Vagina (tissue), 2 donors: ENCODE results near the gene EML1. TPM values are rescaled to one million over a fixed set of nuclear protein-coding genes. Genes with fewer than 3 reads are reported as not detected.

Experiments
- DNase-seq, 2 donors: peaks; one replicate each; pipeline ENCODE4 v3.0.0-alpha.2; 2017; ENCODE audit errors: extremely low spot score in 2 of 2
- H3K27ac ChIP-seq: fragments of 200-600 bp; sonication (generic); one replicate; pipeline ENCODE4 v1.5.1; 2019
- H3K27me3 ChIP-seq: fragments of 200-600 bp; sonication (generic); one replicate; pipeline ENCODE4 v1.5.1; 2019
- H3K36me3 ChIP-seq, 2 donors: fragments of 200-600 bp; sonication (generic); one replicate each; pipeline ENCODE4 v1.5.1; 2017 to 2019
- H3K4me1 ChIP-seq: fragments of 200-600 bp; sonication (generic); one replicate; pipeline ENCODE4 v1.5.1; 2019
- H3K4me3 ChIP-seq, 2 donors: fragments of 200-600 bp; sonication (generic); 1 replicate in 1 of 2; 2 replicates in 1 of 2; pipeline ENCODE4 v1.5.1; 2016 to 2019
- H3K9me3 ChIP-seq: fragments of 200-600 bp; sonication (generic); one replicate; pipeline ENCODE4 v1.5.1; 2019
- CTCF ChIP-seq, 3 experiments: fragments of 450-650 bp in 2 of 3; fragments of 200-600 bp in 1 of 3; sonication (generic) in 1 of 3; IDR thresholded peaks; one replicate each; pipeline ENCODE4 v1.5.1; 2017 to 2019; ENCODE audit warnings: antibody characterized with exemption in 3 of 3, mild to moderate bottlenecking in 2 of 3, moderate library complexity in 2 of 3
- POLR2A ChIP-seq, 2 donors: fragments of 450-650 bp; IDR thresholded peaks; one replicate each; pipeline ENCODE4 v1.6.1; 2017; ENCODE audit warnings: antibody characterized with exemption in 2 of 2, mild to moderate bottlenecking in 2 of 2, moderate library complexity in 2 of 2
- POLR2AphosphoS5 ChIP-seq, 2 donors: sonication (generic); formaldehyde crosslinking; IDR thresholded peaks; one replicate each; pipeline ENCODE4 v1.9.0; 2017; ENCODE audit warnings: antibody characterized with exemption in 2 of 2, mild to moderate bottlenecking in 2 of 2, low read depth in 1 of 2; ENCODE audit not compliant: insufficient read depth in 1 of 2
- intact Hi-C: fragments of 100-400 bp; cut with DNase I; formaldehyde crosslinking; loops from one replicate; pipeline ENCODE4 v1.15.1; 2023
- total RNA-seq: library from RNA; depleted of rRNA; stranded (reverse); fragments of >200 nt; gene quantifications from one replicate; pipeline ENCODE4 v1.2.3, GENCODE V29; 2016

The EML1 gene
- total RNA-seq, 1 donor from 2014 or later: 32.7 TPM

GRCh38 chr14:99976021-99976420 is 182.8 kb downstream of the EML1 start:
- H3K9me3 ChIP-seq: no peaks in the 10 kb centered on the region
- DNase-seq: no peak
- no peak overlapping the region for H3K27ac ChIP-seq
- TF ChIP-seq CTCF (IDR thresholded peaks at IDR 0.05) (no peak), POLR2A (IDR thresholded peaks at IDR 0.05) (no peak), POLR2AphosphoS5 (IDR thresholded peaks at IDR 0.05; ENCODE audit: insufficient read depth in 1 of 2, low read depth in 1 of 2) (no peak)
- H3K4me1 ChIP-seq: peaks cover 8% of the 10 kb centered on the region
- intact Hi-C loops: no loop called here
- no peak overlapping the region for H3K4me3 ChIP-seq
- H3K27me3 ChIP-seq: no peaks in the 10 kb centered on the region
- H3K36me3 ChIP-seq: no peaks in the 10 kb centered on the region

- intact Hi-C loops: no loop called here
- Histone ChIP-seq H3K27me3 (no peaks in the 10 kb centered on the region), H3K36me3 (no peaks in the 10 kb centered on the region), H3K27ac (no peak overlapping the region), H3K4me1 (peaks cover 8% of the 10 kb centered on the region), H3K9me3 (no peaks in the 10 kb centered on the region), H3K4me3 (no peak overlapping the region)
- TF ChIP-seq CTCF (IDR thresholded peaks at IDR 0.05): no peak
- no peak for TF ChIP-seq POLR2AphosphoS5 (IDR thresholded peaks at IDR 0.05; ENCODE audit: insufficient read depth in 1 of 2, low read depth in 1 of 2)
- TF ChIP-seq POLR2A (IDR thresholded peaks at IDR 0.05): no peak
- DNase-seq: no peak
Measured at GRCh38 chr14:99976681-99977080, 183.5 kb downstream of the EML1 start.

DNA sequence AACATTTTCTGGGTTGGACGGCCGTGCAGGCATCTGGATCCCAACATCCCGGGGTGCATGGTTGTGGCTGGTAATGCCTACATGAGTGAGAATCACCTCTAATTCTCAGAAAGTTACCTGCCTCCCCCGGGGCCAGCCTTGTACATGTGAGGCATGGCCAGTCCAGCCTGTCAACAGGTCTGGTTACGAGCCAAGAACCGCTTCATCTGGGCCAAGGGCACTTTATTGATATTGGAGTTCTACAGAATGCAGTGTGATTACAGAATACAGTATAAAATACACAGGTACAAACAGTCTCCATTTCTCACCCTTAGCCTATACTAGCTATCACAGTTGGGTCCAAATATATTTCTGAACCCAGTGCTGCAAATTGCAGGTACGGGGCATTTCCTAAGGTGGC is 187.1 kb downstream of the EML1 start:
- no peak overlapping the region for H3K4me3 ChIP-seq
- peaks cover 4% of the 10 kb centered on the region for H3K4me1 ChIP-seq
- H3K27me3 ChIP-seq: no peaks in the 10 kb centered on the region
- DNase-seq: no peak
- intact Hi-C loops: loop anchor here (5.0 kb wide), 1 partner anchor 212 kb away; no protein-coding TSS in a partner anchor
- no peak for TF ChIP-seq POLR2AphosphoS5 (IDR thresholded peaks at IDR 0.05; ENCODE audit: insufficient read depth in 1 of 2, low read depth in 1 of 2)
- TF ChIP-seq POLR2A (IDR thresholded peaks at IDR 0.05): no peak
- TF ChIP-seq CTCF (IDR thresholded peaks at IDR 0.05): no peak
- no peaks in the 10 kb centered on the region for H3K9me3 ChIP-seq
- no peak overlapping the region for H3K27ac ChIP-seq
- no peaks in the 10 kb centered on the region for H3K36me3 ChIP-seq

GRCh38 chr14:99981806-99982205 is 188.6 kb downstream of the EML1 start:
- Histone ChIP-seq H3K9me3 (no peaks in the 10 kb centered on the region), H3K27ac (no peak overlapping the region), H3K4me3 (no peak overlapping the region), H3K36me3 (no peaks in the 10 kb centered on the region), H3K4me1 (peaks cover 4% of the 10 kb centered on the region), H3K27me3 (no peaks in the 10 kb centered on the region)
- DNase-seq: no peak
- intact Hi-C loops: loop anchor here (2.0 to 5.0 kb wide), 2 partner anchors 125 to 210 kb away; no protein-coding TSS in a partner anchor
- no peak for TF ChIP-seq POLR2A (IDR thresholded peaks at IDR 0.05)
- TF ChIP-seq CTCF (IDR thresholded peaks at IDR 0.05): no peak
- TF ChIP-seq POLR2AphosphoS5 (IDR thresholded peaks at IDR 0.05; ENCODE audit: insufficient read depth in 1 of 2, low read depth in 1 of 2): no peak

DNA sequence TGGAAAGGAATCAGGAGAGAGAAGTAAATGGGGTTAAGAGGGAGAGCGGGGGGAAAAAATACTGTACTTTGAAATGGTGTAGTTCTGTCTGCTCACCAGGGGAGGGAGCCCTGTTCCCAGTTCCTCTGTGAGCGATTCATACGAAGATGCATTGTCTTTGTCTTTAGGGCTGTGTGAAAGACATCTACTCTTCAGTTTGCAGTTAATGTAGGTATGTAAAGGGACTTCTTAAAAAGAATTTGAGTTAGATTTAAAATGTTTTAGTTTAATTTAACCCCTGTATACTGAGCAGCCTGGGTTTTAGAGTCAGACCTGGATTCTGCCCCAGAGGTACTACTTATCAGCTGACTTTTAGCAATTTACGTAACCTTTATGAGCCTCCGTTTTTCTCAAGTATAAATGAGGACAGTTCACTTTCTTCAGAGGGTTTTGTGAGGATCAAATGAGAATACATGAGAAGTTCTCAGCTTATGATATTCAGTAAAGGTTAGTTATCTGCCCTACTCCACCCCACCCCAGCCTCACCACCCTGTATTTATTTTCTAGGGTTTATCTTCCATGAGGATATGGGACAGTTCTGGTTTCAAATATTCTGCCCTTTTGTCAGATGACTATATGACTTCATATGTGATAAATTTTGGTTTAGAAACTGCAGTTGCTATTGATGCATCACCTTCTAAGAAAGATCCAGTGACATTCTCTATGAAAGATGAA is 189.5 kb downstream of the EML1 start:
- TF ChIP-seq POLR2AphosphoS5 (IDR thresholded peaks at IDR 0.05; ENCODE audit: insufficient read depth in 1 of 2, low read depth in 1 of 2) (peak in 1 of 2 donors; percentile 68), CTCF (IDR thresholded peaks at IDR 0.05) (peak; percentile 64 to 88 (median 87)), POLR2A (IDR thresholded peaks at IDR 0.05) (no peak)
- H3K27me3 ChIP-seq: no peaks in the 10 kb centered on the region
- H3K36me3 ChIP-seq: no peaks in the 10 kb centered on the region
- DNase-seq: no peak
- no peaks in the 10 kb centered on the region for H3K9me3 ChIP-seq
- H3K27ac ChIP-seq: no peak overlapping the region
- intact Hi-C loops: loop anchor here (2.0 to 5.0 kb wide), 2 partner anchors 124 to 210 kb away; no protein-coding TSS in a partner anchor
- peaks cover 4% of the 10 kb centered on the region for H3K4me1 ChIP-seq
- no peak overlapping the region for H3K4me3 ChIP-seq
